ENCODE results near the gene GLS.
"Not testable (repeated sequence)": the region's sequence is repeated elsewhere in the genome, so short reads cannot be mapped to it uniquely, and the experiment has no call there.

GLS gene

DNA sequence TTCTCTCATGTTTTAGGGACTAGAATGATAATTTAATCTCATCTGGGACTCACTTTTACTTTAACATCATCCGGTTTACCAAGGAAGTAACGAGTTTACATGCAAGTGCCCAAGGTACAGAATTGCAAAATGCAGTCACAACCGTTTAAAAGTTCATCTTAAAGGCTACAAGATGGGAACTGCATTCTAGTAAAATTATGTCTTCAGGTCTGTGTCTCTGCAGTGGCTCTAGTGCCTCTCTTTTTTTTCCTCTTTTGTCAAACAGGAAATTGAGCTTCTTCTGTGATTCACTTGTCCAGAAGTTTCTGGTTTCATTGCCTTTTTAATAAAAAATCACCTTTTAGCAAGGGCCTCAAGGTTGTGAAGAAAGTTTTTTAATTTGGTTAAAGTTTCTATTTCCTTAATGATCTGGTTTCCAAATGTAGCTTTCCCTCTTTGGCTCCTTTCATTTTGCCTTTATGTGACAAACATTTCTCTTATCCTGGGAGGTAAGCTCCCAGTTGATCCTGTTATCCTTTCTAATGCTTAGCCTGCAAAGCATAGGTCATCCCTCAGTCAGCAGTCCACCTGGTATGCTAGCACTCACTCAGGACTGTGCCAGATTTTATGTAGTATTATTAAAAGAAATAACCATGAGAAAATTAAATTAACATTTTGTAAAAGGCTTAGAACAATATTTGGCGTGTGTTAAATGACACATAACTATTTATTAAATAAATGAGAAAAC lies 2.4 kb downstream of the GLS start:
- no peak for DNase-seq (ENCODE audit: low read depth in 2 of 2)

DNA sequence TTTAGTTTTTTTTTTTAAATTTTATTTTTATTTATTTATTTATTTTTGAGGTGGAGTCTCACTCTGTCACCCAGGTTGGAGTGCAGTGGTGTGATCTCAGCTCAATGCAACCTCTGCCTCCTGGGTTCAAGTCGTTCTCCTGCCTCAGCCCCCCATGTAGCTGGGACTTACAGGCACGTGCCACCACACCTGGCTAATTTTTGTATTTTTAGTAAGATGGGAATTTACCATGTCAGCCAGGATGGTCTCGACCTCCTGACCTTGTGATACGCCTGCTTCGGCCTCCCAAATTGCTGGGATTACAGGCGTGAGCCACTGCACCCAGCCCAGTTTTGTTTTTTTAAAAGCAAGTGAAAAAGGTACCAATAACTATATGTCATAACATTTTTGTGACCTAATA lies 5.2 kb downstream of the GLS start:
- not testable (repeated sequence) for DNase-seq (ENCODE audit: low read depth in 2 of 2)

DNA sequence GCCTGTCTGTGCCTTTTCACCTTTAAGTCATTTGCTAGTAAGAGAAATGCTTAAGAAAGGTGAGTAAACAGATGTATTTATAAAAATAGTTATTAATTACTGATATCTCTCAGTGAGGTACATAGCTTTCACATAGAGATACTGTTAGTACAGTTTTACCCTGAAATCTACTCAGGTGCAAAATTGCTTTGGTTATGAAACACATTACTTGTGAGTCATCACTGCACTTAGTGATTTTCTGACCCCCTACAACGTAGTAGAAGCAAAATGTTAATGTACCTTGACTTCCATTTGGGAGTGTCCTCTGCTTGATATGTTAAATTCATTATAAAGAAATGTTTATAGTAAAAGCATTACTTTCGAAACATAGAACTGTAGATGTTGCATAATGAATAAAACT lies 6.5 kb downstream of the GLS start:
- DNase-seq (ENCODE audit: low read depth in 2 of 2) = no peak

DNA sequence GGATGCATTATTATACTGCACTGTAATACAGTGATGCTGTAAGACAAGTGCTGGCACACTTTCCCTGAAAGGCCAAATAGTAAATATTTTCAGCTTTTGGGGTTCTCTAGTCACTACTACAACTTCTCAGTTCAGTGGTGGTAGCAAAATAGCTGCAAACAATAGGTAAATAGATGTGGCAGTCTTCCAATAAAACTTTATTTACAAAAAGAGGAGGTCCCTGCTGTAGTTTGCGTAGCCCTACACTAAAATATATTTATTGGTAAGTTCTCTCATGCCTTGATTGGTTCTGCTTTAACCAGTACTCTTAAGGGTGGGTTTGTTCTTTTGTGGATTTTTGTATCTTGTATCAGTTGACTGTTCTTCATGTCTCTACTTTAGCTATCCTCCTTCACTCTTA lies 7.8 kb downstream of the GLS start:
- no peak for DNase-seq (ENCODE audit: low read depth in 2 of 2)

DNA sequence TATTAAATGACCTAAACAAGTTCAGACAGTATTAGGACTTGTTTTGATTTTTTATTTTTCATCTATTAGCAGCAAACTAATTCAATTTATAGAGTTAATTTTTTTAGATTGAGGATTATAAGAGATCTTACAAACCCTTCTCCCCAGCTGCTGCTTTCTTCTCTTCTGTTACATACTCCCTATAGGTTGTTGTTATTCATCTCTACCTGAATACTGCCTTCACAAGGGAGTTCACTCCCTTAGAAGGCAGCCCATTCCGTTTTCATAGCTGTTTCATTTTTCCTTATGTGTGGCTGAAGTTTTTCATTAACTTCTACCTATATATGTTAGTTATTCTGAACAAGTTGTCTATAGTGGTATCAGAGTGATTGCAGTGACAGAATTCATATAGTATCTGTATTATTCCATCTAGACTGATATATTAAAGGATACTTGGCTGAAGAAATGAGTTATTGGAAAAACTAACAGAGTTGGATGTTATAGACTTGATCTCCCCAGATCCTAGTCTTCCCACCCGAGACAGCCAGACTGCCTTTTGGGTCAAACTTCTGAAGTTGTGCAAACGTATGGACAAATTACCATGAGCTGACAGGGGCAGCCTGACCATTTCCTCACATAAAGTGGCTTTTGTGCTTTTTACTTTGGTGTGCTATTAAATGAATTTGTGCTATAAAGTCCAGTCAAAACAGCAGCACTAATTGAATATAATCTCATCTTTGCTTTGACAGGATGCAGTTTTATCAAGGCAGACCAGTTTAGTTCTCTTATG lies 8.7 kb downstream of the GLS start:
- DNase-seq (ENCODE audit: low read depth in 2 of 2) = no peak

DNA sequence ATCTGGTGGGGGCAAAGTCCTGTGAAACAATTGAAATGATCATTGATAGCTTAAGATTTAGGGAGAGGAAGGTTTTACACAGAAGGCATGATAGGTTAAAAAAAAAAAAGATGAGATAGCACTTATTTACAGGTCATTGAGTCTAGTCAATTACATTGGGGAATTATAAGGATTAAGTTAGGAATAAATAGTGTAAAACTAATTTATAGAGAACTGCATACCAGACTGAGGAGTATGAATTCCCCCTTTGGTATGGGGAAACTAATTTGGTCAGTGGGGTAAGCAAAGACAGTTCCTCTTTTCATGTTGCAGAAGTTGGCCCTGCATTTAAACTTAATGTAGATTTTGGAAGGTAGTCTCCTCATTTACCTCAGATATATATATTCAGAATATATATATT lies 10.8 kb downstream of the GLS start:
- DNase-seq (ENCODE audit: low read depth in 2 of 2) = no peak

DNA sequence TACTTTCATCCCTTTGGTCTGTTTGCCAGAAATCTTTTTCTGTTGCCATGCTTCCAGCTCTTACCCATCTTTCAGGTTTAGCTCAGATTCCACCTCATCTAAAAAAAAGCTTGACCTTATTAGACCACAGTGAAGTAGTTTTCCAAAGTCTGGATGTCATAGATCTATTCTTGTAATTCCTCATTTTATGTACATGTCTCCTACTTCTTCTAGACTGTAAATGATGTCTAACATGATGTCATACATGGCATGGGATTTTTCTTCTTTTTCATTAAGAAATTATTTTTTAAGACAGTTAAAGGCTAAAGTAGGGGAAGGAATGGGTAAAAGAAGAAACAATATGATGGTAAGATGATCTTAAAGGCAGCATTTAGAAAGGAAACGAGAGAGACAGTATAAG lies 11.3 kb downstream of the GLS start:
- DNase-seq (ENCODE audit: low read depth in 2 of 2) = no peak

DNA sequence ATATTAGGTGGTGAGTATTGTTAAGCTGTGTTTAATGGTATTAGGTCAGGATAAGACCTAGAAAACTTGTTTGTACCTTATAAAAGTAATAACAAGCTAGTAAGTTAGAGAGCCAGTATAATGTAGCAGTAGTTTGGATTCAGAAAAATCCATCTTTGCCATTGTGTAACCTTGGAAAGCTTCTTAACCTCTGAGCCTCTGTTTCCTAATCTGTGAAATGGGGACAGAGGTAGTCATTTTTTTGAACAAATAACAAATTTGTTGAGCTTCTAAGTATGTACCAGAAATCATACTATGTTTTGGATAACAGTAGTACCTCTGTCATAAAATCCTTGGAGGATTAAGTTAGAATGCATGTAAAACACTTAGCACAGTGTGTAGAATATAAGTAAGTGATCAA lies 12.5 kb downstream of the GLS start:
- DNase-seq (ENCODE audit: low read depth in 2 of 2) = no peak

DNA sequence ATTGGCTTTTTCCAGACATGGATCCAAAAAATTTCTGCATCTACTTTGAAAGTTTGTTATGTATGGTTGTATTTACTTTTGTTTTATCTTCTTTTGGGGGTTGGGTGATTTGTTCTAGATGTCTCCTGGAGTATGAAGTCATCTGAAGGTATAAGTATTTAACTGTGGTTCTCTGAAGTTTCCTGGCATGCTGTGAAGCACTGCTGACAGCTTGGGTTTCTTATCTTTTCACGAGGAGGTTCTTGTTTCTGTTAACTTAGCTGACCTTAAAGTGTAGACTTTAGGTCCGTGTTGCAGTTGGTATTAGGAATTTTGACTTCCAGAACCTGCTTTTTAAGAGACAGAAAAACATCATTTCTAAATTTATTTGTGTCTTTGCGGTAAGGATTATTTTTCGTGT lies 15.9 kb downstream of the GLS start:
- DNase-seq (ENCODE audit: low read depth in 2 of 2) = no peak

DNA sequence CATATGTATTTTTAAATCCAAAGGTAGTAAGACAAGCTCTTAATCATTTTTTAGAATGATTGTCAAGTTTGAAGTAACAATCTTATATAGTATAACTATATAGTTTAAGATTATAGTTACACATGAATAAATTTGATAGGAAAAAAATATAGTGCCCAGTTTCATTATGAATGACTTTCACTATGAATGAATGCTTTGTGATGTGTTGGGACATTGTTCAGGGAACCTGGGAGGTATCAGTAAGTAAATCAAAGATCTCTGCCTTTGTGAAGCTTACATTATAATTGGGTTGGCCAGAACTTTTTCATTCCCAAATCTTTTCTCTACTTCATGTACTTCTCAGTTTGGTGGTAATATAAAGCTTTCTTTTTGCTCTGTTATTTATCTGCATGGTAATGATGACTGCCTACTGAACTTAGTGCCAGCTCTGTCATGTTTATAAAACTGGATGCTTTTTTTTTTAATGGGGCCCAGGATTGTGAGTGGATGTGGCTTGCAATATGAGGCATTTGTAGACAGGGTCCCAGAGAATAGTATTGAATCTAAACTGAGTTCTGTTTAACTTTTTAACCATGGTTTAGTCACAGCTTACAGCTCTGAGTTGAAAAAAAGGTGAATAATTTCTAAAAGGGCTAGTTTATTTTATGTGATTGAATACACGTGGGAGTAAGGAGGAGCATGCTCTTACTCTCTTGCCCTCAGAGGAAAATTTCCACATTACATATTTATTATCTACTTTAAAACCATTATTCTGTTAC lies 23.3 kb downstream of the GLS start:
- no peak for DNase-seq (ENCODE audit: low read depth in 2 of 2)

DNA sequence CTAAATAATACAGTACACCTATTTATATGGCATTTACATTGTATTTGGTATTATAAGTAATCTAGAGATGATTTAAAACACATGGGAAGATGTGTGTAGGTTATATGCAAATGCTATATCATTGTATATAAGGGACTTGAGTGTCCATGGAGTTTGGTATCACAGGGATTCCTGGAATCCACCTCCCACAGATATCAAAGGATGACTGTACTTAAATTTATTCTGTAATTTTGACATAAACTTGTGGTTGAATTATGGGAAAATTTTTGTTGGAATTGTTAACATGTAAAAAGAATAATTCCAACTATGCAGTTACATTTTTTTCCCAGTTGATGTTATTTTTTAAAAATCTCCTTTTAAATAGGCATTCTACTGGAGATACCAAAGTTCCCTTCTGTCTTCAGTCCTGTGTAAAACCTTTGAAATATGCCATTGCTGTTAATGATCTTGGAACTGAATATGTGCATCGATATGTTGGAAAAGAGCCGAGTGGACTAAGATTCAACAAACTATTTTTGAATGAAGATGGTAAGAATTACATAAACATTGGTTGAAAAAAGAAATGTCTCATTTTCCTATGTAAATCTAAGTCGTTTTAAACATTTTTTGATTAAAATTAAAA lies 24.1 kb downstream of the GLS start:
- no peak for DNase-seq (ENCODE audit: low read depth in 2 of 2)

DNA sequence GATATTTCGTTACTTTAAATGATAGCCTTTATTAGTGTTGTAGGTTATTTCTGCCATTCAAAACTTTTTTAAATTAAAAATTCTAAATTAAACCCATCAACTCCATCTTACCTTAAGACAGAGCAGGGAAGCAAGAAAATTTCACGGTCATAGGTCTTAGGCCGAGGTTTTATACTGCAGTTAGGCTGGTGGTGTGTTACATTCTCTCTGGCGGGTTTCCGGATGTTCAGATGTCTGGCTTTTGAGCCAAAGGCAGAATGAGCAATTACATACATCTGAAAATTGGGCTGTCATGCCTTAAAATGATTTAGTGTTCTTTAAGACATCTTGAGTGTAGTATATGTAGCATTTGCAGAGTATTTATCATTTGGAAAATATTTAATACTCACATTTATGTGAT lies 27.9 kb downstream of the GLS start:
- DNase-seq (ENCODE audit: low read depth in 2 of 2) = no peak

DNA sequence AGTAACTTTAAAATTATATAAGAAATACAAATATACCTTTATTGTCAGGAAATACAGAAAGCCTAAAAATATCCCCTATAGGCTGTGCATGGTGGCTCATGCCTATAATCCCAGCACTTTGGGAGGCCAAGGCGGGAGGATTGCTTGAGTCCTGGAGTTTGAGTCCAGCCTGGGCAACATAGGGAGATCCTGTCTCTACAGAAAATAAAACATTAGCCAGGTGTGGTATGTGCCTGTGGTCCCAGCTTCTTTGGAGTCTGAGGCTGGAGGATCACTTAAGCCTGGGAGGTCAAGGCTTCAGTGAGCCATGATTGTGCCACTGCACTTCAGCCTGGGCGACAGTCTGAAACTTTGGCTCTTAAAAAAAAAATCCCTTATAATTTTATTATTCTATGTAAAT lies 29.1 kb downstream of the GLS start:
- DNase-seq (ENCODE audit: low read depth in 2 of 2) = no peak

DNA sequence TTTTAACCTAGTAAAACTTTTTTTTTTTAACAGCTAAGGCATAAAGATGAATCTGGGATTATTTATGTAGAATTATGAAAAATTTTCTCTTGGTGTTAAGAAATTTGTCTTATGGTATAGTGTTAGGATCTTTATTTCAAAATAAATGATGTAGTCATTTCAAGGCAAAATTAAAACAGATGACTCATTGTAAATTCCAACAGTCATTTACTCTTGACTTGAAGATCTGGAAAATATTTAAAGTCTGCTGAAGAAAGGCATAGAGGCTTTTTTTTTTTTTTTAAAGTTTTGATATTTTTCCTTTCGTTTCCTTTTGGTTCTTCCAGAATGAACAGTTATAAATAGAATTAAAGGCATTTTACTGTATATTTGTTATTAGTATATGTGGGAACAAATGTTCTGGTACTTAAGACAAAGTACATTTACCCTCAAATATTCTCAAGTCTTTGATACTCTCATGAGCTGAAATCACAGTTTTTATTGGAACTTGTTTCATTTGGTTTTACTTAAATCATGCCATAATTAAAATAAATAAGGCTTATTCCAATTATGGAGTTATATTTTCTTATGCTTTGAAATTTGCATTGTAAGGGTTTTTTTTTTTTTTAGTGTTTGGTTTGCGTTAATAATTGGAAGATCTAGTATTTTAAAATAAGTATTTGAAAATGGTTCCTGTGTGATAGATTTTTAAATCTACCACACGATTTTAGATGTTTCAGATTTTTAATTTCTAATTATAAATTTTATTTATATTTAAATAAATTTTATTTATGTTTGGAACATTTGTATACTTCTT lies 29.9 kb downstream of the GLS start:
- no peak for DNase-seq (ENCODE audit: low read depth in 2 of 2)

DNA sequence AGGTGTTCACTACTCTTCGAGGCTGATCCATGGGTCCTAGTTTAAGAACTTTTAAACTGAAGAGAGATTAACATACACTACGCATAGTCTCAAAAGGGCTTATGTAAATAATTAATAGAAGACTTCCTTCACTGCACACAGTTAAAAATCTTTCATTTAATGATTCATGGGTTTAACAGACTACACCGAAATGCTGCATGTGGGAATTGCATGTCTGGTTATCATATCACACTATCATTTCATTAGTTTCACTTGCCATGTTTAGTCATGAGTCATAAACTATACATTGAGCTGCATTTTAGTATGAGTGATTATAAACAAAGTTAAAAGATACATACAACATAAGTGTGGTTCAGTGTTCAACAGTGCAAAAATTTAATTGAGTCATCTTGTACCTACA lies 31.2 kb downstream of the GLS start:
- no peak for DNase-seq (ENCODE audit: low read depth in 2 of 2)

DNA sequence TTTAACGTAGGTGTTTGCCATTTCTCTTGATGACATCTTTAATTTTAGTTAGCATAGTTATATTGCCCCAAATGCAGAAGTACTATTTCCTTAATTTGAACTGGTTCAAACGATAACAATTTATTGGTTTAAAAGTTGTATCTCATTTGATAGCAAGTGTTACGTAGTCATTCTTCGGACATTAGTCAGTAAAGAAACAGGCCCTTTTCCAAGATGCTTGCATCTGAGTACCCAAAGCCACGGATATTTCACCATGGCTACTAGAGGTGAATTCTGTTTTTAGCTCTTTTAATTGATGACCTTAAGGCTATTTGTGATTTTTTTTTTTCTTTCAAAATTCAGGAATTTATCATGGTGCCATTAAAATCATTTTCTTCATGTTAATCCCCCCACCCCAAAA lies 32.1 kb downstream of the GLS start:
- no peak for DNase-seq (ENCODE audit: low read depth in 2 of 2)

DNA sequence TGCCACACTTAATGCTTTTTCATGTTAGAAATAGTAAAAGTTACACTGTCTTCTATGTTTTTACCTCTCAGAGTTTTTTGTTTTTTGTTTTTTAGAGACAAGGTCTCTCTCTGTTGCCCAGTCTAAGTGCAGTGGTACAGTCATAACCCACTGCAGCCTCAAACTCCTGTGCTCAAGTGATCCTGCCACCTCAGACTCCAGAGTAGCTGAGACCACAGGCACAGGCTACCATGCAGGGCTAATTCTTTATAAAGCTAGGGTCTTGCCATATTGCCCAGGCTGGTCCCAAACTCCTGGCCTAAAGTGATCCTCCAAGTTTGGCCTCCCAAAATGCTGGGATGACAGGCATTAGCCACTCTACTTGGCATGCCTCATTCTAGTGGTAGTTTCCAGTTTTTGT lies 33.1 kb downstream of the GLS start:
- DNase-seq (ENCODE audit: low read depth in 2 of 2) = no peak

DNA sequence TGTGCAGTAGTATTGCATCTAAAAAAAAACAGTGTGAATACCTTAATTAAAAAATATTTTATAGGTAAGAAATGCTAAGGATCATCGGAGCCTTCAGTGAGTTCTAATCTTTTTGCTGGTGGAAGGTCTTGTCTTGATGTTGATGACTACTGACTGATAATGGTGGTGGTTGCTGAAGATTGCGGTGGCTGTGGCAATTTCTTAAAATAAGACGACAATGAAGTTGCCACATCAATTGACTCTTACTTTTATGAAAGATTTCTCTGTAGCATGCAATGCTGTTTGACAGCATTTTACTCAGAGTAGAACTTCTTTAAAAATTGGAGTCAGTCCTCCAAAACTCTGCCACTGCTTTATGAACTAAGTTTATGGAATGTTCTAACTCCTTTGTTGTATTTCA lies 36.2 kb downstream of the GLS start:
- no peak for DNase-seq (ENCODE audit: low read depth in 2 of 2)

DNA sequence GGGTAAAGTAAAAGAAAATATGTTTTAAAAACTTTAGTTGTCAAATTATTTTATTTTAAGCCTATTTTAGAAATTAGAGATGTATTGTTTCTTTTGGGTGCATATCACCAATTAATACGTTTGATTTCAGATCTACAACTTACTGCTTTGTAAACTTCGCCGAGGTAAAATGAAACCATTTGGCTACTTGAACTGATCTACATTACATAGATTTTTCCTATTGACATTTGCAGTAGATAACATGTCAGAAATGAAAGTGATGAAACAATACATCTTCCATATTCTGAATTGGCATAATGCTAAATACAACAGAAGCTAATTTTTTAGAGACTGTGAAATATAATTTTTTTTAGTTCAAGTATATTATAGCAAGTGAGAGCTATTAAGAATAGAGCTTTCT lies 39.5 kb downstream of the GLS start:
- DNase-seq (ENCODE audit: low read depth in 2 of 2) = no peak

DNA sequence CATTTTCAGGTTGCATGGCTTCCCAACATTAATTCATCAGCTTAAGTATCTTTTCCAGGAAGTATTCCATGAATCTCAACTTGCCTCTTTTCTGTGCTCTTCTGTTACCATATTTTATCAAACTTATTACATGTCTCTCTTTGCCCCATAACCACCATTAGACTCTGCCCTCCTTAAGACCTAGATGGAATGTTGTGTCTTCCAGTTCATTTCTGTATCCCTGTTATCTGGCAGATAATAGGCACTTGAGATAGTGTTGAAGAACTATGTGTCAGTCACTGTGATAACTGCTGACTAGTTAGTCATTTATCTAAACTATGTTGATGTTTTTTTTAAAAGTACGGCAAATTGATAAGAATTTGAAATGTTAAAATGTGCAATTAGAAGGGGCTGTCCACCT lies 41.8 kb downstream of the GLS start:
- no peak for DNase-seq (ENCODE audit: low read depth in 2 of 2)

DNA sequence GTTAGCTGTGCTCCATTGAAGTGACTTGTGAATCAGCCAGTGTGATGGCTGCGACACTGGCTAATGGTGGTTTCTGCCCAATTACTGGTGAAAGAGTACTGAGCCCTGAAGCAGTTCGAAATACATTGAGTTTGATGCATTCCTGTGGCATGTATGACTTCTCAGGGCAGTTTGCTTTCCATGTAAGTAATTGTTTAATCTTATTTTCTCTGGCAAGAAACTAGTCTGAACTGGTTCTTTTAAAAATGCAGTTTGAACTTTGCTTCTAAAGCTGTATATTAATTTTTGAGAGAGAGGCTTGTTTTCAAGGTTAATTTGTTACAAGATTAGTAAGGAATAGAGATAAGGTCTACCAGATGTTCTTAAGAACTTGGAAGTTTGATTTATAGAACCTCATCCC lies 46.7 kb downstream of the GLS start:
- no peak for DNase-seq (ENCODE audit: low read depth in 2 of 2)

DNA sequence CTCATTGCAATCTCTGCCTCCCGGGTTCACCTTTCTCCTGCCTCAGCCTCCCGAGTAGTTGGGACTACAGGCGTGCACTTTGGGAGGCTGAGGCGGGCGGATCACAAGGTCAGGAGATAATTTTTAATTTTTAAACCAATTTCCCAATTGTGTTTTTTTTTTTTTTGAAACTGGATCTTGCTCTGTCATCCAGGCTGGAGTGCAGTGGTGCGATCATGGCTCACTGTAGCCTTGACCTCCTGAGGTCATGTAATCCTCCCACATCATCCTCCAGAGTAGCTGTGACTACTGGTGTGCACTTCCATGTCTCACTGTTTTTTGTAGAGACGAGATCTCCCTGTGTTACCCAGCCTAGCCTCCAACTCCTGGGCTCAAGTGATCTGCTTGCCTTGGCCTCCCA lies 49.3 kb downstream of the GLS start:
- DNase-seq (ENCODE audit: low read depth in 2 of 2) = no peak
